K562 (cell line): ENCODE results near the gene SGSM2. TPM values are rescaled to one million over a fixed set of nuclear protein-coding genes. Genes with fewer than 3 reads are reported as not detected.

Source experiments
- ADNP ChIP-seq: fragments of 200-800 bp; sonication (Bioruptor generic); IDR thresholded peaks from 2 replicates; pipeline ENCODE4 v1.6.1; 2016; ENCODE audit warnings: missing genetic modification characterization, missing compliant biosample characterization
- CBFA2T2 ChIP-seq: fragments of 450-650 bp; conservative IDR thresholded peaks from 2 replicates; pipeline ENCODE4 v1.6.1; 2017; ENCODE audit warnings: mild to moderate bottlenecking
- CBFA2T3 ChIP-seq: fragments of 450-650 bp; IDR thresholded peaks from 2 replicates; pipeline ENCODE4 v1.6.1; 2017
- CEBPB ChIP-seq: fragments of 450-650 bp; IDR thresholded peaks from 2 replicates; pipeline ENCODE4 v1.6.1; 2016; ENCODE audit warnings: missing genetic modification characterization, missing compliant biosample characterization
- ELF2 ChIP-seq: fragments of 250-450 bp; sonication (Bioruptor Pico); IDR thresholded peaks from 2 replicates; pipeline ENCODE4 v1.5.0; 2021; ENCODE audit warnings: mild to moderate bottlenecking
- ETV5 ChIP-seq: sonication (generic); formaldehyde crosslinking; IDR thresholded peaks from 2 replicates; pipeline ENCODE4 v1.4.0; 2020; ENCODE audit warnings: low read depth, mild to moderate bottlenecking, missing genetic modification reagents
- HCFC1 ChIP-seq: IDR thresholded peaks from 2 replicates; pipeline ENCODE4 v1.6.1; 2012; ENCODE audit warnings: low read depth, low read length, improper control_type of control experiment
- POLR2B ChIP-seq: fragments of 450-650 bp; IDR thresholded peaks from 2 replicates; pipeline ENCODE4 v1.6.1; 2018; ENCODE audit warnings: low read depth; ENCODE audit not compliant: partially characterized antibody
- SRSF3 ChIP-seq: fragments of 200-400 bp; formaldehyde crosslinking; IDR thresholded peaks from 2 replicates; pipeline ENCODE4 v1.6.1; 2016; ENCODE audit warnings: mild to moderate bottlenecking, low read length, moderate library complexity; ENCODE audit not compliant: insufficient read depth
- THRAP3 ChIP-seq: fragments of 450-650 bp; IDR thresholded peaks from 2 replicates; pipeline ENCODE4 v1.6.1; 2016; ENCODE audit warnings: mild to moderate bottlenecking, inconsistent platforms, borderline replicate concordance
- TRIM24 ChIP-seq, 2 experiments: fragments of 450-650 bp; IDR thresholded peaks; 2 replicates each; pipeline ENCODE4 v1.6.1; 2016
- ZNF444 ChIP-seq: fragments of 250-450 bp; sonication (Bioruptor Pico); IDR thresholded peaks from 2 replicates; pipeline ENCODE4 v1.4.0; 2020; ENCODE audit warnings: mild to moderate bottlenecking, moderate library complexity
- ZNF696 ChIP-seq: fragments of 250-450 bp; sonication (Bioruptor Pico); conservative IDR thresholded peaks from 2 replicates; pipeline ENCODE4 v1.4.0; 2020; ENCODE audit warnings: mild to moderate bottlenecking, moderate library complexity
- ZNF778 ChIP-seq: fragments of 450-650 bp; formaldehyde crosslinking; IDR thresholded peaks from 2 replicates; pipeline ENCODE4 v1.4.0; 2020; ENCODE audit warnings: mild to moderate bottlenecking, moderate library complexity
- polyA plus RNA-seq, 8 experiments: library from polyadenylated mRNA; depleted of rRNA in 4 of 8; stranded (reverse) in 5 of 8; unstranded in 3 of 8; fragments of >200 nt; fragmentation: Nextera tagmentation in 2 of 8; fragmentation: Illumina TruSeq in 1 of 8; extraction: Ambion mirVana in 2 of 8; extraction: Trizol in 1 of 8; gene quantifications; 2 replicates each; pipeline versions ENCODE4 v1.2.1 to v1.2.3, GENCODE V29; 2011 to 2014; ENCODE audit warnings: inconsistent platforms in 1 of 8, missing spikeins in 1 of 8
- total RNA-seq, 7 experiments: library from RNA; depleted of rRNA in 6 of 7; stranded (reverse); fragments of >200 nt in 6 of 7; fragmentation: Illumina TruSeq in 2 of 7; extraction: Trizol in 2 of 7; gene quantifications; 2 replicates each; pipeline versions ENCODE4 v1.2.1 to v1.2.3, GENCODE V29; 2011 to 2021; ENCODE audit warnings: low replicate concordance in 1 of 7
- TF ChIP-seq, protein P1 (sequence below): IDR thresholded peaks from 2 replicates; pipeline ENCODE4 v1.6.1; 2011; ENCODE audit warnings: borderline replicate concordance, low read depth, mild to moderate bottlenecking, moderate library complexity, low read length; ENCODE audit not compliant: insufficient read depth, poor library complexity, severe bottlenecking
- TF ChIP-seq, protein P2 (sequence below): fragments of 450-650 bp; IDR thresholded peaks from 2 replicates; pipeline ENCODE4 v1.6.1; 2016; ENCODE audit warnings: low read depth, mild to moderate bottlenecking, moderate library complexity
- TF ChIP-seq, protein P3 (sequence below), 2 experiments: fragments of 450-650 bp; formaldehyde crosslinking in 1 of 2; IDR thresholded peaks; 2 replicates each; pipeline versions ENCODE4 v1.4.0 to v1.6.1; 2014 to 2020; ENCODE audit warnings: mild to moderate bottlenecking in 2 of 2, borderline replicate concordance in 1 of 2, low read depth in 1 of 2

SGSM2 gene
- total and polyA plus RNA-seq, 9 of the 15 experiments (the other 6 are each of a cell fraction or from before 2014, with no cell fraction given), result 0.20 to 26.3 (median 14.8) TPM

DNA sequence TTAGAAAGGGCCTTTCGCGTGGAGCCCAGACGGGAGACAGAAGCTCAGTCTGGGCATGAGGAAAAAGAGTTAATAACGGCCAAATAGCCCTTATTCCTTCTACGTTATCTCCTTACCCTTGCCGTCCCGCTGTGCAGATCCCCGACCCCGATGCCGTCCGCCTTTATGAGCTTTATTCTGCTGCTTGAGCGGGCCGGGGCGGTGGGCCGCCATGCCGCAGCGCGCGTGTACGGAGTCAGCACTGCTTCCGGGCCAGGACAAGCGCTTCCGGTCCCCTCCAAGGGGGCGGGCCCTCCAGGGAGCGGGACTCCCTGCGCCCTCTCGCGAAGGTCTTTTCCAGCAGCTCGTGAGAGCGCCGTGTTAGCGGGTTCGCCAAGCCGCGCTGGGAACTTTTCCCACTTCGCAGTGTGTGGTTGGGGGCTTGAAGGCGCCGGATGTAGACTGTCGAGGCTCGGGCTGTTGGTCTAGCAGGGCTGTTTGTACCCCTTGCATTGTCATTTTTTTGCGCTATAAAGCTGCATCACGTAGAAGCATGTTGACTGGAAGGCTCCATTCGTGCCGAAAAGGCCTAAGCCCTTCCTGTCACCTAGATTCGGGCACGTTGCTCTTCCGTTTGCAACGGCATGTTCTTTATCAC is 968 bp upstream of the SGSM2 start, which contains the start of gene TSR1 (continued):
- TF ChIP-seq, protein P1, sequence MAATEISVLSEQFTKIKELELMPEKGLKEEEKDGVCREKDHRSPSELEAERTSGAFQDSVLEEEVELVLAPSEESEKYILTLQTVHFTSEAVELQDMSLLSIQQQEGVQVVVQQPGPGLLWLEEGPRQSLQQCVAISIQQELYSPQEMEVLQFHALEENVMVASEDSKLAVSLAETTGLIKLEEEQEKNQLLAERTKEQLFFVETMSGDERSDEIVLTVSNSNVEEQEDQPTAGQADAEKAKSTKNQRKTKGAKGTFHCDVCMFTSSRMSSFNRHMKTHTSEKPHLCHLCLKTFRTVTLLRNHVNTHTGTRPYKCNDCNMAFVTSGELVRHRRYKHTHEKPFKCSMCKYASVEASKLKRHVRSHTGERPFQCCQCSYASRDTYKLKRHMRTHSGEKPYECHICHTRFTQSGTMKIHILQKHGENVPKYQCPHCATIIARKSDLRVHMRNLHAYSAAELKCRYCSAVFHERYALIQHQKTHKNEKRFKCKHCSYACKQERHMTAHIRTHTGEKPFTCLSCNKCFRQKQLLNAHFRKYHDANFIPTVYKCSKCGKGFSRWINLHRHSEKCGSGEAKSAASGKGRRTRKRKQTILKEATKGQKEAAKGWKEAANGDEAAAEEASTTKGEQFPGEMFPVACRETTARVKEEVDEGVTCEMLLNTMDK, result peak; percentile 30
- TF ChIP-seq ZNF444 (CRISPR knock-in tag) (no peak), HCFC1 (peak; percentile 72), ELF2 (CRISPR knock-in tag) (no peak; the same call in 1 of the 2 replicates), POLR2B (peak; percentile 88), CEBPB (no peak), ETV5 (CRISPR knock-in tag) (peak; percentile 69), TRIM24 (IDR thresholded peaks at IDR 0.05) (peak in 1 of 2 experiments; percentile 10; a peak in 1 of 4 replicates), CBFA2T3 (no peak), ZNF696 (CRISPR knock-in tag) (no peak), CBFA2T2 (no peak), ZNF778 (CRISPR knock-in tag) (no peak), SRSF3 (no peak), THRAP3 (no peak), ADNP (no peak)
- TF ChIP-seq, protein P2, sequence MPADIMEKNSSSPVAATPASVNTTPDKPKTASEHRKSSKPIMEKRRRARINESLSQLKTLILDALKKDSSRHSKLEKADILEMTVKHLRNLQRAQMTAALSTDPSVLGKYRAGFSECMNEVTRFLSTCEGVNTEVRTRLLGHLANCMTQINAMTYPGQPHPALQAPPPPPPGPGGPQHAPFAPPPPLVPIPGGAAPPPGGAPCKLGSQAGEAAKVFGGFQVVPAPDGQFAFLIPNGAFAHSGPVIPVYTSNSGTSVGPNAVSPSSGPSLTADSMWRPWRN, result no peak
- TF ChIP-seq, protein P3, sequence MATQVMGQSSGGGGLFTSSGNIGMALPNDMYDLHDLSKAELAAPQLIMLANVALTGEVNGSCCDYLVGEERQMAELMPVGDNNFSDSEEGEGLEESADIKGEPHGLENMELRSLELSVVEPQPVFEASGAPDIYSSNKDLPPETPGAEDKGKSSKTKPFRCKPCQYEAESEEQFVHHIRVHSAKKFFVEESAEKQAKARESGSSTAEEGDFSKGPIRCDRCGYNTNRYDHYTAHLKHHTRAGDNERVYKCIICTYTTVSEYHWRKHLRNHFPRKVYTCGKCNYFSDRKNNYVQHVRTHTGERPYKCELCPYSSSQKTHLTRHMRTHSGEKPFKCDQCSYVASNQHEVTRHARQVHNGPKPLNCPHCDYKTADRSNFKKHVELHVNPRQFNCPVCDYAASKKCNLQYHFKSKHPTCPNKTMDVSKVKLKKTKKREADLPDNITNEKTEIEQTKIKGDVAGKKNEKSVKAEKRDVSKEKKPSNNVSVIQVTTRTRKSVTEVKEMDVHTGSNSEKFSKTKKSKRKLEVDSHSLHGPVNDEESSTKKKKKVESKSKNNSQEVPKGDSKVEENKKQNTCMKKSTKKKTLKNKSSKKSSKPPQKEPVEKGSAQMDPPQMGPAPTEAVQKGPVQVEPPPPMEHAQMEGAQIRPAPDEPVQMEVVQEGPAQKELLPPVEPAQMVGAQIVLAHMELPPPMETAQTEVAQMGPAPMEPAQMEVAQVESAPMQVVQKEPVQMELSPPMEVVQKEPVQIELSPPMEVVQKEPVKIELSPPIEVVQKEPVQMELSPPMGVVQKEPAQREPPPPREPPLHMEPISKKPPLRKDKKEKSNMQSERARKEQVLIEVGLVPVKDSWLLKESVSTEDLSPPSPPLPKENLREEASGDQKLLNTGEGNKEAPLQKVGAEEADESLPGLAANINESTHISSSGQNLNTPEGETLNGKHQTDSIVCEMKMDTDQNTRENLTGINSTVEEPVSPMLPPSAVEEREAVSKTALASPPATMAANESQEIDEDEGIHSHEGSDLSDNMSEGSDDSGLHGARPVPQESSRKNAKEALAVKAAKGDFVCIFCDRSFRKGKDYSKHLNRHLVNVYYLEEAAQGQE (IDR thresholded peaks at IDR 0.05; ENCODE audit: borderline replicate concordance), result peak; percentile 8; the same call in 1 of the 2 replicates
- TF ChIP-seq, protein P3 (CRISPR knock-in tag; IDR thresholded peaks at IDR 0.05; ENCODE audit: low read depth), result no peak
